Gastrocnemius medialis (tissue), 4 donors: ENCODE data around the gene SRGAP3.

Experiments
- CTCF ChIP-seq, 5 experiments: fragments of 450-650 bp in 3 of 5; fragments of 200-600 bp in 2 of 5; sonication (generic) in 2 of 5; IDR thresholded peaks in 4 of 5; conservative IDR thresholded peaks in 1 of 5; 1 replicate in 4 of 5; 2 replicates in 1 of 5; pipeline ENCODE4 v1.5.1; 2016 to 2019; ENCODE audit warnings: antibody characterized with exemption in 5 of 5, mild to moderate bottlenecking in 3 of 5, moderate library complexity in 3 of 5
- POLR2A ChIP-seq, 2 donors: fragments of 450-650 bp; IDR thresholded peaks; one replicate each; pipeline ENCODE4 v1.6.1; 2017; ENCODE audit warnings: antibody characterized with exemption in 2 of 2, mild to moderate bottlenecking in 2 of 2, moderate library complexity in 2 of 2

- TF ChIP-seq CTCF (IDR thresholded peaks at IDR 0.05 in 4 of 5, conservative IDR thresholded peaks at IDR 0.05 in 1 of 5) (no peak), POLR2A (IDR thresholded peaks at IDR 0.05) (no peak)
Measured at GRCh38 chr3:9185701-9186100, 63.7 kb downstream of the SRGAP3 start.
